Measurements from ENCODE around the gene NLRC5.
"Not testable (repeated sequence)": the region's sequence is repeated elsewhere in the genome, so short reads cannot be mapped to it uniquely, and the experiment has no call there.

Gene NLRC5

GRCh38 chr16:56999409-57000270, 10.3 kb downstream of the NLRC5 start:
- DNase-seq (ENCODE audit: low read depth): no peak

- DNase-seq (ENCODE audit: low read depth): no peak
These were observed 11.1 kb downstream of the NLRC5 start for GRCh38 chr16:57000271-57001025.

DNA sequence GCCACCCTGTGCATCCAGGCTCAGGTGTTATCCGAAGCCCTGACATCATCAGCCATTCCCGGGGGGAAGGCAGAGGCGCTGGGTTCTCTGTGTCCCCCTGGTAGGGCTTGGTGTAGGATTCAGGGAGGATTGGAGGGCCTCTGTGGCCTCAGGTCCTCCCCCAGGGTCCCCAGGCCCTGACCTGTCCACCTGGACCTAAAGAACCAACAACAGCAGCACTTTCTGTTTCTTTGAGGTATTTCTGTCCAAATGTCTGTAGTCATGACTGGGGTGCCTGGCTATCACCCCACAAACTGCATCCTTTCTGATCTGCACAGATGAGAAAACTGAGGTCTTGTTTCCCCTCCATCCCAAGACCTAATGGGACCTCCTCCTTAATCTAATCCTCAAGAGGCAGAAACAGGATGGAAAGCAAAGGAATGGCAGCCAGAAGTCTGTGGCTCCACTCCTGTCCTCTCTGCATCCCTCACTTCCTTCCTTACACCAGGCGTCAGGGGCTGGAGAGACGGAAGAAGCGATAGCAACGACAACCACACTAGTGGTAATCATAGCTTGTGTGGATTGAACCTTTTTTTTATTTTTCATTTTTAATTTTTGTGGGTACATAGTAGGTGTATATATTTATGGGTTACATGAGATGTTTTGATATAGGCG, 11.8 kb downstream of the NLRC5 start:
- DNase-seq (ENCODE audit: low read depth): no peak

DNA sequence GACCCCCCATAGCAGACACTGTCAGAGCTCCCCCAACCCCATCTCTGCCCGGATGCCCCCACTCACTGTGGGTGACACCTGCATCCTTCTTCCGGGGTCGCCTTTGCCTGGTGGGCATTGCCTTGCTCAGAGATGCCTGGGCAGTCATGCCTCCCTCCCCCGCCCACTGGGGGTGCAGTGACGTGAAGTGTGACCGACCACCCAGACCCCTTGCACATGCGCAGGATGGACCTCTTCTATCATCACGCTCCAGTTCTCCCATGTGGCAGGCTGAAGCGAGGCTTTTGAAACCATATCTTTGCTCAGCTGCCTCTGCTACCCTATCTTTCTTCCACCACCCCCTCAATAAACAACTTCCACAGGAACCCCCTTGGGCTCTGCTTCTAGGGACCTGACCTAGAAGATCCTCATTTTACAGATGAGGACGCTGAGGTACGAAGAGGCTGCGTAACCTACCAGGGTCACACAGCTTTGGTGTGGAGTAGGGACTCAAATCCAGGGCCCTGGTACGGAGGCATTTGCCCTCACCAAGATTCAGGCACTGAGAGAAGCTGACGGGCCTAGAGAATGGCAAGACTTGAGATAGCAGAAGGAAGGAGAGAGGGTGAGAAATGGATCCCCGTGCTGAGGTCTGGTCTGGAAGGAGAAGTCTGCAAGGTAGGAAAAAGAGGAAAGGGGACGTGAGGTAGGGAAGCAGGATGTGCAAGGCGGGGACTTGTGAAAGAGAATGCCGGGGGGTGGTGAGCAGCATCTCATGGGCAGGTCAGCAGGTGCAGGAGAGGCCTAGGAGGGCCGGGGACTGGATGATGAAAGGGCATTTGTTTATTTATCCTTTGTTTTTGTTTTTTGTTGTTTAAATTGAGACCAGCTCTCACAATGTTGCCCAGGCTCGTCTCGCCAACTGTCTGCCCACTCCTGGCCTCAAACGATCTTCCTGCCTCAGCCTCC, 14.4 kb downstream of the NLRC5 start:
- DNase-seq (ENCODE audit: low read depth): no peak

GRCh38 chr16:57004387-57005250, 15.3 kb downstream of the NLRC5 start:
- no peak for DNase-seq (ENCODE audit: low read depth)

- not testable (repeated sequence) for DNase-seq (ENCODE audit: low read depth)
These were observed 16.2 kb downstream of the NLRC5 start for GRCh38 chr16:57005597-57005996.

DNA sequence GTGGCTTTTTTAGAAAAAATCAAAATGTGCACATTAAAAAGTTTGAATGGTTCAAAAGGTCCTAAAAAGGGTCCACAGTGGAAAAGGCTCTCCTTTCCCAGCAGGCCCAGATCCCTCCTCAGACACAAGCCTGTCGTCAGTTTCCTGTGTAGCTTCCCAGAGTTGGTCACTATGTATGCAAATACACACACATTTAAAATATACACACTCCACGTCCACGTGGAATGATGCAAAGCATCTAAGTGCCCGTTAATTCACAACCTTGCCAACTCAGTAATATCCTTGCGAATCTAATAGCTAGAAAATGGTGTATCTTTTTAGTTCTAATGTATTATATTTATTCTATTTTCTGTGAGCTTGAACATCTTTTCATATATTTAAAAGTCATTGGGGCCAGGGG, 17.7 kb downstream of the NLRC5 start:
- DNase-seq (ENCODE audit: low read depth): no peak

DNA sequence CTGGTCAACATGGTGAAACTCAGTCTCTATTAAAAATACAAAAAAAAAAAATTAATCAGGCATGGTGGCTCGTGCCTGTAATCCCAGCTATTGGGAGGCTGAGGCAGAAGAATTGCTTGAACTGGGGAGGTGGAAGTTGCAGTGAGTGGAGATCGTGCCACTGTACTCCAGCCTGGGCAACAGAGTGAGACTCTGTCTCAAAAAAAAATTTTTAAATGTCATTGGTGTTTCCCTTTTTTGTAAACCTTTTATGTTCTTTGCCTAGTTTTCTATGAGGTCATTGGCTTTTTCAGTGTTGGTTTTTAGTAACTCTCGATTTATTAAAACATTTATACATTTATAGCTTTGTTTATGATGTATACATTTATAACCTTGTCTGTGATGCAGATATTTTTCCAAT, 18.2 kb downstream of the NLRC5 start:
- no peak for DNase-seq (ENCODE audit: low read depth)

DNA sequence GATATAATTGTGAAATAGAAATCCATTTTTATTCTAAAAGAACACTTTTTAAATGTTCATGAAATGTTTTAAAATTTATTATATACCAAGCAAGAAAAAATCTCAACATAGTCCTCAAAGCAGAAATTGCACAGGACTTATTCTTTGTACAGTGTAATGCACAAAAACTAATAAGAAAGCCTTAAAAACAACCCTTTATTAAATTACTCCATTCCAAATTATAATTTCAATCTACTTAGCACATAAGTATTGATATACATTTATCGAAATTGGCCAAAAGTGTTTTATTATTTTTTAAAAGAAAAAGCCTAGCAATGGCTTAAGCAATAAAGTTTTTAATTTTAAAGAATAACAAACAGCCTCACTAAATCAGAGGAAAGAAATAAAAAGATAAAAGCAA, 19.1 kb downstream of the NLRC5 start:
- no peak for DNase-seq (ENCODE audit: low read depth)

- DNase-seq (ENCODE audit: low read depth): no peak
These were observed 20.4 kb downstream of the NLRC5 start for GRCh38 chr16:57009643-57010170.

DNA sequence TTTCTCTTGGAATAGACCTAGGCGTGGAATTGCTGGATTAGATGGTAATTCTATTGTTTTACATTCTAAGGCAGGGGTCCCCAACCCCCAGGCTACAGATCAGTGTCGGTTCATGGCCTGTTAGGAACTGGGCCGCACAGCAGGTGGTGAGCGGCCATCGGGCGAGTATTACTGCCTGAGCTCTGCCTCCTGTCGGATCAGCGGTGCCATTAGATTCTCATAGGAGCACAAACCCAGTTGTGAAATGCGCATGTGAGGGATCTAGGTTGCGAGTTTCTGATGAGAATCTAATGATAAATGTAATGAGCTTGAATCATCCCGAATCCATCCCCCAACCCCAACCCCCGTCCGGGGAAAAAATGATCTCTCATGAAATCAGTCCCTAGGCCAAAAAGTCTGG, 23.0 kb downstream of the NLRC5 start:
- DNase-seq (ENCODE audit: low read depth): no peak

GRCh38 chr16:57013229-57013628, 23.9 kb downstream of the NLRC5 start:
- no peak for DNase-seq (ENCODE audit: low read depth)

DNA sequence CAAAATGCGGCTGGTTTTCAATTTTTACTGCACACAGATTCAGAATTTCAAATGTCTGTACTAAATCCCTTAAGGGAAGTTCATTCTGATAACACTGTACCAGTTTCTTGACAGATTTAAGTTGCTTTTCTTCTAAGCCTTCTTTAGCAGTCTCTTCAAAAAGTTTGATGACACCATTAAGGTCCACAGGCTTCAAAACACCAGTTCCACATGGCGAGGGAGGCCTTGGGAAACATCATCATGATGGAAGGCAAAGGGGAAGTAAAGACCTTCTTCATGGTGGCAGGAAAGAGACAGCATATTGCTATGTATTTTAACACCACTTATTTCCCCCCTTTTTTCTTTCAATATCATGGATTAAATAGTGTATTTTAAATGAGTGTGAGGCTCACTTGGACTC, 24.5 kb downstream of the NLRC5 start:
- DNase-seq (ENCODE audit: low read depth): no peak

DNA sequence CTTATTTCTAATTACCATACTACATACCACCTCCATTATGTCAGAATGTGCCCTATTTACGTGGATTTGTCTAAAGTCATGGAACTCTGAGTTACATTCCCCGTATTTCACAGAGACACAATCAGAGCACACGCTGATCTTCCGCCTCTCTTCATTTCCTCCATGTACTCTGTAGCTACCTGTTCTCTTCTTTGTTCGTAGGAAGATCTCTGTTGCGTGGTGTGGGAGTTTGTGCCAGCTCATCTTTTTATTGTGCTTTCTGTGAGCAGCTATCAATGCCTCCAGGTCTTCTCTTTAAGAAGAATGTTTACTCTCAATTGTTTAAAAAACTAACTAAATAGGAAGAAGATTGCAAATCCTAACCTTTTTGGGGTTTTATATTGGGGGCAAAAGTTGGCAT, 26.9 kb downstream of the NLRC5 start:
- DNase-seq (ENCODE audit: low read depth): no peak

DNA sequence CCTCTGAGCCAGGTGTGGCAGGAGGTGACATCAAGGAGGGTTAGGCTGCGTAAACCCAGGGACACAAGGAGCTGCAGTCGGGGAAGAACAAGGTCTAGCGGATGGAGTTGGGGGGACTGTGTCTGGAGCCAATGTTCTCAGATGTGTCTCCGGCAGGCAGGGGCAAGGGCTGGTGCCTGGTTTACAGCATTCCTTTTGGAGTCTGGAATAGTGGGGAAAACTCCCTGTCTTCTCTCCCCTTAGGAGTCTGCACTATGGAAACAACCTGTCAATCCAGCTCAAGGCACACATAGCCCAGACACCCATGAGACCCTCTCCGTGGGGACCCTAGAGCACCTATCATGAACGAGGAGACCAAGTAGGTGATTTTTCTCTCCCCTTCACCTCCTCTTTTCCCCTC, 27.5 kb downstream of the NLRC5 start:
- DNase-seq (ENCODE audit: low read depth): no peak

GRCh38 chr16:57017251-57017650, 27.9 kb downstream of the NLRC5 start:
- DNase-seq (ENCODE audit: low read depth): no peak

DNA sequence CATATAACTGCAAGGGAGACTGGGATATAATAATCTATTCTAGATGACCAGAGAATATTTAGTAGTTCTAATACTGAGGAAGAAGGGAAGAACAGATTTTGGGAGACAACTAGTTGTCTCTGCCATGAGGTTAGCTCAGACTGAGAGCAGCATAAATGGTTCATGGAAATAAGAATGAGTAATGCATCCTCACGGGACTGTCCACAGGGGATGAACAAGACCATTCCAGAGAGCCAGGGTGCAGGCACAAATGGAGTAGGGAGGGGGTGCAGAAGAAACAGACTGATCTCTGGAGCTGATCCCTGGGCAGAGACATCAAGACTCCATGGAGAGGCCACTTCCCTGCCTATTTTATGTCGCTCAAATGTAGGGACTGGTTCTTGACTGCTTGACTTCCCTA, 30.4 kb downstream of the NLRC5 start:
- DNase-seq (ENCODE audit: low read depth): no peak

DNA sequence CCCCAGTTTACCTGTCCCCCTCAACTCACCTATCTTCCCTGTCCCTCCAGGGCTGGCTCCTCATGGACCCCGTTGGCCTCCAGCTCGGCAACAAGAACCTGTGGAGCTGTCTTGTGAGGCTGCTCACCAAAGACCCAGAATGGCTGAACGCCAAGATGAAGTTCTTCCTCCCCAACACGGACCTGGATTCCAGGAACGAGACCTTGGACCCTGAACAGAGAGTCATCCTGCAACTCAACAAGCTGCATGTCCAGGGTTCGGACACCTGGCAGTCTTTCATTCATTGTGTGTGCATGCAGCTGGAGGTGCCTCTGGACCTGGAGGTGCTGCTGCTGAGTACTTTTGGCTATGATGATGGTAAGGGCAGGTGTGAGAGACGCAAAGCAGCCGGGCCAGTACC, 31.3 kb downstream of the NLRC5 start:
- no peak for DNase-seq (ENCODE audit: low read depth)

DNA sequence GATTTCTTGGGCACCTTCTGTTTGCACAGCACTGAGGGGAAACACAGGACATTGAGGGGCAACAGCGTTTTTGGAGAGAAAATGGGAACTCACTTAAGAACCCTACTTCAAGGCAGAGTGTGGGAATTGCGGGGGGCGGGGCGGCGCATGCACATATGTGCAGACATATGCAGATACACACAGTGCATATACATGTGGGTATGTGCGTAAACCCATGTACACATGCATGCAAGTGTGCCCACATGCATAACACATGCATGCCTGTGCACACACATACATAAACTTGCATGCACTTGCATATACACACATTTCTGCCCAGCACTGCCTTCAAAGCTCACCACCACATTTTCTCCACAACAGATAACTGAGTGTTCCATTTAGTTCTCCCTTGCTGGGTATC, 32.4 kb downstream of the NLRC5 start:
- no peak for DNase-seq (ENCODE audit: low read depth)

DNA sequence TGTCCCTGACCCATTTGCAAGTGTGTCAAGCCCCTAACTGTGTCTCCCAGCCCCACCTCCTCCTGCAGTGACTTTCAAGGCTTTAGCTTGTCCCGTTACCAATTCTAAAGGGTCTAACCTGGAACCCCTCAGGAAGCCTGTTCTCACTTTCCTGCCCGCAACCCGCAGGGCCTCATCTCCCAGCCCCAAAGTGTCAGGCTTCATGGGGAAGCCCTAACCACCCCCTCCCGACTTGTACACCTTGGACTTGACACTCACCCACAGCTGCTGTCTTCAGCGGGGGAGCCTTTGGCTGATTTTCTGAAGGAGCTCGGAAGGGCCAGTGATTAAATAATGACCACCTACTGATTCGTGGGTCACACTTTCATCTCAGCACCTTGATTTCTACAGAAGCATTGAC, 33.1 kb downstream of the NLRC5 start:
- no peak for DNase-seq (ENCODE audit: low read depth)

Data from stimulated activated CD8-positive, alpha-beta memory T cell treated with anti-CD3 and anti-CD28 coated beads, Interleukin-7, amount 100 ng/mL, for 24 hours (primary cell).